ENCODE measurements around the gene RNF220.

The RNF220 gene

DNA sequence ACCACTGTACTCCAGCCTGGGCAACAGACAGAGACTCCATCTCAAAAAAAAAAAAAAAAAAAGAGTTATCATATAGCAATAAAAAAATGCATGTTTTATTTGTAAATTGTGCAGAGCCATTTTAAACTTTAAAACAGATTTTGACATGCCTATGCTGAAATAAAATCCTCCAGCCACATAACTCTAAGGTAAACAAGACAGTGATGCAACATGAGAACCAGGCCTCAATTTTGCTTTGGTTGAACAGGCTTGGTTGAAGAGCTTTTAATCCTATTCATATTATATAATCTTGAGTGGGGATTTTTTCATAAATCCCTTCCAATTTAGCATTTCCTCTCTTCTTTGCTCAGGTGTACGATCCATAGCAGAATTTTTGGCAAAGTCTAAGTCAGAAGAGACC is 295.5 kb downstream of the RNF220 start:
- Histone ChIP-seq H3K36me3 (ENCODE audit: control insufficient read depth in 1 of 2, insufficient read depth in 2 of 2, low read length in 2 of 2) (no peaks in the 10 kb centered on the region), H3K4me3 (ENCODE audit: low read depth in 1 of 2, low read length in 2 of 2) (no peak overlapping the region), H3K9me3 (ENCODE audit: control insufficient read depth in 1 of 2, low read length in 2 of 2) (no peaks in the 10 kb centered on the region), H3K27ac (ENCODE audit: low read length) (no peak overlapping the region), H3K4me1 (ENCODE audit: control insufficient read depth in 1 of 2, insufficient read depth in 2 of 2, low read length in 2 of 2) (no peaks in the 10 kb centered on the region), H3K27me3 (ENCODE audit: low read depth, low read length) (no peaks in the 10 kb centered on the region)

DNA sequence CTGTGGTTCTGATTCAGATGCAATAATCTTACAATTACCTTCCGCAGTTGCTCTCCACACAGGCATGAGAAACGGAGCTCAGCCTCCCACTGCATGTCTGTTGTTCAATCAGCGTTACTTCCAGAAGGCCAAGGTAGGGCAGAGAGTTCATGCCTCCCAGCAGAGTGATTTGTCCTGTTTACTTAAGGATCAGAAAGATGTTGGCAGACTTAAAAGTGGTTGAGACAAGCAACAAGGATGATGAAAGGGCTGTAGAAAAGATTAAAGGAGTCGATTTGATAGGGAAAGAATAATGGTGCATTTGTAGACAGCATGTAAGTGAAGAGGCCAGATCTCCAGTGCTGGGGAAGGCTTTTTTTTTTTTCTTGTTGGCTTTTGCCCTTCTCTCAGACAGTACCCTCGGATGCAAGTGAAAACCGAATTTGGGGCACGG is 296.1 kb downstream of the RNF220 start:
- Histone ChIP-seq H3K27ac (ENCODE audit: low read length) (no peak overlapping the region), H3K27me3 (ENCODE audit: low read depth, low read length) (no peaks in the 10 kb centered on the region), H3K4me1 (ENCODE audit: control insufficient read depth in 1 of 2, insufficient read depth in 2 of 2, low read length in 2 of 2) (no peaks in the 10 kb centered on the region), H3K4me3 (ENCODE audit: low read depth in 1 of 2, low read length in 2 of 2) (no peak overlapping the region), H3K36me3 (ENCODE audit: control insufficient read depth in 1 of 2, insufficient read depth in 2 of 2, low read length in 2 of 2) (no peaks in the 10 kb centered on the region), H3K9me3 (ENCODE audit: control insufficient read depth in 1 of 2, low read length in 2 of 2) (no peaks in the 10 kb centered on the region)
